Metanephros (tissue), 2 donors: ENCODE results near the gene KRTAP5-9. TPM values are rescaled to one million over a fixed set of nuclear protein-coding genes. Genes with fewer than 3 reads are reported as not detected.

Source experiments
- small RNA-seq: library from RNA; depleted of rRNA; stranded (forward); fragments of <200 nt; gene quantifications from one replicate; pipeline ENCODE3, GENCODE V24; 2014; ENCODE audit warnings: low replicate concordance
- total RNA-seq: library from RNA; depleted of rRNA; stranded (reverse); fragments of >200 nt; gene quantifications from one replicate; pipeline ENCODE4 v1.2.3, GENCODE V29; 2014

KRTAP5-9 gene
- total RNA-seq, result 0.23 TPM

GRCh38 chr11:71548120-71548519 is at the start of gene KRTAP5-9:
Gene KRTAP5-9 (plus strand): TSS chr11:71548420. CDS start chr11:71548658, 238 bp downstream.

GRCh38 chr11:71526796-71527575 is 21.2 kb upstream of the KRTAP5-9 start, which contains the start of gene KRTAP5-7:
Gene KRTAP5-7 (plus strand): TSS chr11:71527267. CDS start chr11:71527301, 34 bp downstream.

GRCh38 chr11:71537977-71538665 is 10.1 kb upstream of the KRTAP5-9 start, which contains the start of gene KRTAP5-8:
Gene KRTAP5-8 (plus strand): TSS chr11:71538025. CDS start chr11:71538056, 31 bp downstream.

GRCh38 chr11:71565263-71565662 is 17.0 kb downstream of the KRTAP5-9 start, which contains the start of gene KRTAP5-10:
Gene KRTAP5-10 (plus strand): TSS chr11:71565563. CDS start chr11:71565588, 25 bp downstream.

GRCh38 chr11:71582309-71582895 is 34.2 kb downstream of the KRTAP5-9 start, which contains the start of gene KRTAP5-11:
Gene KRTAP5-11 (minus strand): TSS chr11:71582875. CDS start chr11:71582837, 38 bp downstream.

Small RNAs within 50 kb of the gene (small RNA-seq; reads per million reads assigned to genes)
- not detected for gene AP000867.1
- gene KRTAP5-14P, result not detected

Other genes starting within 250 kb of the KRTAP5-9 start
- gene DHCR7, start 100.0 kb upstream of the KRTAP5-9 start, total RNA-seq, result 21.8 TPM
- 51.4 TPM for gene NADSYN1, start 95.2 kb upstream of the KRTAP5-9 start, total RNA-seq
- gene KRTAP5-7, start 21.2 kb upstream of the KRTAP5-9 start, total RNA-seq, result 0.23 TPM
- gene KRTAP5-8, start 10.4 kb upstream of the KRTAP5-9 start, total RNA-seq, result 1.1 TPM
- not detected for gene KRTAP5-10, start 17.1 kb downstream of the KRTAP5-9 start, total RNA-seq
- gene KRTAP5-11, start 34.5 kb downstream of the KRTAP5-9 start, total RNA-seq, result not detected